WTC11 (cell line): Measurements from ENCODE around the gene PPP1R3F. TPM values are rescaled to one million over a fixed set of nuclear protein-coding genes. Genes with fewer than 3 reads are reported as not detected.

Experiments used
- ATAC-seq: fragments of 200-7000 bp; cut with Tn5 transposase; 2 replicates; pipeline ENCODE4 v1.10.0; 2021; ENCODE audit warnings: mild to moderate bottlenecking, moderate library complexity
- CTCF ChIA-PET: fragments of 300-600 bp; sonication (Branson Sonifier 250); formaldehyde crosslinking; loops from one replicate; lab custom pipeline; 2021; ENCODE audit warnings: antibody characterized with exemption; lab: Charles Lee
- POLR2A ChIA-PET: fragments of 350-600 bp; sonication (Branson Sonifier 250); formaldehyde crosslinking; loops from one replicate; lab custom pipeline; 2021; ENCODE audit warnings: antibody characterized with exemption; lab: Charles Lee
- DNase-seq: peaks from one replicate; pipeline ENCODE4 v3.0.0; 2021; ENCODE audit warnings: low spot score
- H3K27ac Mint-ChIP-seq: 2 replicates; pipeline ENCODE4 v1.8.0; 2021; ENCODE audit warnings: mixed read lengths
- H3K27me3 Mint-ChIP-seq: 2 replicates; pipeline ENCODE4 v1.8.0; 2021; ENCODE audit warnings: low read depth, mild to moderate bottlenecking, moderate library complexity, mixed read lengths
- H3K36me3 Mint-ChIP-seq: 2 replicates; pipeline ENCODE4 v1.8.0; 2021; ENCODE audit warnings: mixed read lengths
- H3K4me1 Mint-ChIP-seq: 2 replicates; pipeline ENCODE4 v1.8.0; 2022; ENCODE audit warnings: mixed read lengths
- H3K4me3 Mint-ChIP-seq: 2 replicates; pipeline ENCODE4 v1.8.0; 2021; ENCODE audit warnings: mild to moderate bottlenecking, moderate library complexity, mixed read lengths
- H3K9me3 Mint-ChIP-seq: 2 replicates; pipeline ENCODE4 v1.8.0; 2021; ENCODE audit warnings: mixed read lengths
- CTCF ChIP-seq: fragments of 200-600 bp; IDR thresholded peaks from 2 replicates; pipeline ENCODE4 v1.8.0; 2022; ENCODE audit warnings: antibody characterized with exemption
- E2F4 ChIP-seq: sonication (generic); formaldehyde crosslinking; IDR thresholded peaks from 2 replicates; pipeline ENCODE4 v1.8.1; 2022; ENCODE audit warnings: low read depth, mild to moderate bottlenecking, moderate library complexity, missing genetic modification reagents, borderline replicate concordance
- ESRRA ChIP-seq: sonication (generic); formaldehyde crosslinking; IDR thresholded peaks from 2 replicates; pipeline ENCODE4 v1.8.1; 2022; ENCODE audit warnings: mild to moderate bottlenecking, missing genetic modification reagents, borderline replicate concordance
- GABPB1 ChIP-seq: sonication (generic); formaldehyde crosslinking; IDR thresholded peaks from 2 replicates; pipeline ENCODE4 v1.8.1; 2023; ENCODE audit warnings: mild to moderate bottlenecking, missing genetic modification reagents
- JUN ChIP-seq: sonication (generic); formaldehyde crosslinking; IDR thresholded peaks from 2 replicates; pipeline ENCODE4 v1.8.0; 2023; ENCODE audit warnings: mild to moderate bottlenecking, missing genetic modification reagents
- OVOL2 ChIP-seq: fragments of 250-450 bp; sonication (Bioruptor Pico); IDR thresholded peaks from 2 replicates; pipeline ENCODE4 v1.9.0; 2021; ENCODE audit warnings: mild to moderate bottlenecking, borderline replicate concordance
- PRDM15 ChIP-seq: sonication (generic); formaldehyde crosslinking; IDR thresholded peaks from 2 replicates; pipeline ENCODE4 v1.8.0; 2022; ENCODE audit warnings: missing genetic modification reagents
- PREB ChIP-seq: sonication (generic); formaldehyde crosslinking; IDR thresholded peaks from 2 replicates; pipeline ENCODE4 v1.8.1; 2022; ENCODE audit warnings: mild to moderate bottlenecking, missing genetic modification reagents, moderate library complexity, borderline replicate concordance
- SMAD4 ChIP-seq: sonication (generic); formaldehyde crosslinking; IDR thresholded peaks from 2 replicates; pipeline ENCODE4 v1.8.0; 2022; ENCODE audit warnings: mild to moderate bottlenecking, missing genetic modification reagents
- TCF7 ChIP-seq: sonication (generic); formaldehyde crosslinking; IDR thresholded peaks from 2 replicates; pipeline ENCODE4 v1.8.0; 2022; ENCODE audit warnings: mild to moderate bottlenecking, low read depth, missing genetic modification reagents, moderate library complexity
- ZMAT4 ChIP-seq: fragments of 250-450 bp; sonication (Bioruptor Pico); IDR thresholded peaks from 2 replicates; pipeline ENCODE4 v1.9.0; 2021; ENCODE audit warnings: mild to moderate bottlenecking
- ZNF423 ChIP-seq: fragments of 250-450 bp; sonication (Bioruptor Pico); IDR thresholded peaks from 2 replicates; pipeline ENCODE4 v2.1.2; 2022; ENCODE audit warnings: mild to moderate bottlenecking, moderate library complexity
- total RNA-seq: library from RNA; stranded (reverse); gene quantifications from 3 replicates; pipeline ENCODE4 v1.2.3, GENCODE V29; 2021
- TF ChIP-seq, protein P1 (sequence below): sonication (generic); formaldehyde crosslinking; IDR thresholded peaks from 2 replicates; pipeline ENCODE4 v1.8.1; 2023; ENCODE audit warnings: mild to moderate bottlenecking, missing genetic modification reagents, moderate library complexity
- TF ChIP-seq, protein P2 (sequence below): sonication (generic); formaldehyde crosslinking; IDR thresholded peaks from 2 replicates; pipeline ENCODE4 v1.8.0; 2023; ENCODE audit warnings: missing genetic modification reagents
- TF ChIP-seq, protein P3 (sequence below): fragments of 250-450 bp; sonication (Bioruptor Pico); IDR thresholded peaks from 2 replicates; pipeline ENCODE4 v2.1.2; 2022; ENCODE audit warnings: mild to moderate bottlenecking, moderate library complexity
- TF ChIP-seq, protein P4 (sequence below): fragments of 250-450 bp; sonication (Bioruptor Pico); IDR thresholded peaks from 2 replicates; pipeline ENCODE4 v1.9.0; 2021; ENCODE audit warnings: moderate library complexity, mild to moderate bottlenecking, inconsistent platforms, borderline replicate concordance
- TF ChIP-seq, protein P5 (sequence below): fragments of 250-450 bp; sonication (Bioruptor Pico); IDR thresholded peaks from 2 replicates; pipeline ENCODE4 v1.9.0; 2021; ENCODE audit warnings: mild to moderate bottlenecking

PPP1R3F gene
- total RNA-seq, 1 experiment from 2014 or later, result 7.0 TPM

- Mint-ChIP-seq H3K27me3 (no peaks in the 10 kb centered on the region), H3K36me3 (peaks cover 2% of the 10 kb centered on the region; the same call in 1 of the 2 replicates), H3K4me1 (peaks cover 13% of the 10 kb centered on the region), H3K9me3 (no peaks in the 10 kb centered on the region), H3K4me3 (no peak overlapping the region), H3K27ac (peak overlapping the region; percentile 34)
- no peak for ATAC-seq
- DNase-seq, result no peak
- TF ChIP-seq, protein P1, sequence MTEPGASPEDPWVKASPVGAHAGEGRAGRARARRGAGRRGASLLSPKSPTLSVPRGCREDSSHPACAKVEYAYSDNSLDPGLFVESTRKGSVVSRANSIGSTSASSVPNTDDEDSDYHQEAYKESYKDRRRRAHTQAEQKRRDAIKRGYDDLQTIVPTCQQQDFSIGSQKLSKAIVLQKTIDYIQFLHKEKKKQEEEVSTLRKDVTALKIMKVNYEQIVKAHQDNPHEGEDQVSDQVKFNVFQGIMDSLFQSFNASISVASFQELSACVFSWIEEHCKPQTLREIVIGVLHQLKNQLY (CRISPR knock-in tag), result no peak
- TF ChIP-seq ESRRA (no peak), PREB (no peak), OVOL2 (CRISPR knock-in tag) (no peak), E2F4 (CRISPR knock-in tag) (no peak), GABPB1 (CRISPR knock-in tag) (no peak), ZNF423 (CRISPR knock-in tag) (no peak), JUN (no peak), PRDM15 (CRISPR knock-in tag) (no peak), CTCF (no peak), SMAD4 (CRISPR knock-in tag) (no peak), TCF7 (CRISPR knock-in tag) (no peak), ZMAT4 (CRISPR knock-in tag) (no peak)
- TF ChIP-seq, protein P2, sequence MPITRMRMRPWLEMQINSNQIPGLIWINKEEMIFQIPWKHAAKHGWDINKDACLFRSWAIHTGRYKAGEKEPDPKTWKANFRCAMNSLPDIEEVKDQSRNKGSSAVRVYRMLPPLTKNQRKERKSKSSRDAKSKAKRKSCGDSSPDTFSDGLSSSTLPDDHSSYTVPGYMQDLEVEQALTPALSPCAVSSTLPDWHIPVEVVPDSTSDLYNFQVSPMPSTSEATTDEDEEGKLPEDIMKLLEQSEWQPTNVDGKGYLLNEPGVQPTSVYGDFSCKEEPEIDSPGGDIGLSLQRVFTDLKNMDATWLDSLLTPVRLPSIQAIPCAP, result no peak
- TF ChIP-seq, protein P3, sequence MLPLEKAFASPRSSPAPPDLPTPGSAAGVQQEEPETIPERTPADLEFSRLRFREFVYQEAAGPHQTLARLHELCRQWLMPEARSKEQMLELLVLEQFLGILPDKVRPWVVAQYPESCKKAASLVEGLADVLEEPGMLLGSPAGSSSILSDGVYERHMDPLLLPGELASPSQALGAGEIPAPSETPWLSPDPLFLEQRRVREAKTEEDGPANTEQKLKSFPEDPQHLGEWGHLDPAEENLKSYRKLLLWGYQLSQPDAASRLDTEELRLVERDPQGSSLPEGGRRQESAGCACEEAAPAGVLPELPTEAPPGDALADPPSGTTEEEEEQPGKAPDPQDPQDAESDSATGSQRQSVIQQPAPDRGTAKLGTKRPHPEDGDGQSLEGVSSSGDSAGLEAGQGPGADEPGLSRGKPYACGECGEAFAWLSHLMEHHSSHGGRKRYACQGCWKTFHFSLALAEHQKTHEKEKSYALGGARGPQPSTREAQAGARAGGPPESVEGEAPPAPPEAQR (CRISPR knock-in tag), result no peak
- TF ChIP-seq, protein P4, sequence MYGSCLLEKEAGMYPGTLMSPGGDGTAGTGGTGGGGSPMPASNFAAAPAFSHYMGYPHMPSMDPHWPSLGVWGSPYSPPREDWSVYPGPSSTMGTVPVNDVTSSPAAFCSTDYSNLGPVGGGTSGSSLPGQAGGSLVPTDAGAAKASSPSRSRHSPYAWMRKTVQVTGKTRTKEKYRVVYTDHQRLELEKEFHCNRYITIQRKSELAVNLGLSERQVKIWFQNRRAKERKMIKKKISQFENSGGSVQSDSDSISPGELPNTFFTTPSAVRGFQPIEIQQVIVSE (CRISPR knock-in tag), result no peak
- TF ChIP-seq, protein P5, sequence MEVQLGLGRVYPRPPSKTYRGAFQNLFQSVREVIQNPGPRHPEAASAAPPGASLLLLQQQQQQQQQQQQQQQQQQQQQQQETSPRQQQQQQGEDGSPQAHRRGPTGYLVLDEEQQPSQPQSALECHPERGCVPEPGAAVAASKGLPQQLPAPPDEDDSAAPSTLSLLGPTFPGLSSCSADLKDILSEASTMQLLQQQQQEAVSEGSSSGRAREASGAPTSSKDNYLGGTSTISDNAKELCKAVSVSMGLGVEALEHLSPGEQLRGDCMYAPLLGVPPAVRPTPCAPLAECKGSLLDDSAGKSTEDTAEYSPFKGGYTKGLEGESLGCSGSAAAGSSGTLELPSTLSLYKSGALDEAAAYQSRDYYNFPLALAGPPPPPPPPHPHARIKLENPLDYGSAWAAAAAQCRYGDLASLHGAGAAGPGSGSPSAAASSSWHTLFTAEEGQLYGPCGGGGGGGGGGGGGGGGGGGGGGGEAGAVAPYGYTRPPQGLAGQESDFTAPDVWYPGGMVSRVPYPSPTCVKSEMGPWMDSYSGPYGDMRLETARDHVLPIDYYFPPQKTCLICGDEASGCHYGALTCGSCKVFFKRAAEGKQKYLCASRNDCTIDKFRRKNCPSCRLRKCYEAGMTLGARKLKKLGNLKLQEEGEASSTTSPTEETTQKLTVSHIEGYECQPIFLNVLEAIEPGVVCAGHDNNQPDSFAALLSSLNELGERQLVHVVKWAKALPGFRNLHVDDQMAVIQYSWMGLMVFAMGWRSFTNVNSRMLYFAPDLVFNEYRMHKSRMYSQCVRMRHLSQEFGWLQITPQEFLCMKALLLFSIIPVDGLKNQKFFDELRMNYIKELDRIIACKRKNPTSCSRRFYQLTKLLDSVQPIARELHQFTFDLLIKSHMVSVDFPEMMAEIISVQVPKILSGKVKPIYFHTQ (CRISPR knock-in tag), result no peak
- CTCF ChIA-PET, result no interaction called here
- POLR2A ChIA-PET, result no interaction called here
Observed at GRCh38 chrX:49276671-49277534, 7.3 kb downstream of the PPP1R3F start.
